ENCODE results near the gene KSR2. TPM values are rescaled to one million over a fixed set of nuclear protein-coding genes. Genes with fewer than 3 reads are reported as not detected.

The KSR2 gene
- total and polyA plus RNA-seq, 2 of the 13 experiments (the other 11 are each of a cell fraction or from before 2014, with no cell fraction given): 0.02 TPM; not detected in 1

DNA sequence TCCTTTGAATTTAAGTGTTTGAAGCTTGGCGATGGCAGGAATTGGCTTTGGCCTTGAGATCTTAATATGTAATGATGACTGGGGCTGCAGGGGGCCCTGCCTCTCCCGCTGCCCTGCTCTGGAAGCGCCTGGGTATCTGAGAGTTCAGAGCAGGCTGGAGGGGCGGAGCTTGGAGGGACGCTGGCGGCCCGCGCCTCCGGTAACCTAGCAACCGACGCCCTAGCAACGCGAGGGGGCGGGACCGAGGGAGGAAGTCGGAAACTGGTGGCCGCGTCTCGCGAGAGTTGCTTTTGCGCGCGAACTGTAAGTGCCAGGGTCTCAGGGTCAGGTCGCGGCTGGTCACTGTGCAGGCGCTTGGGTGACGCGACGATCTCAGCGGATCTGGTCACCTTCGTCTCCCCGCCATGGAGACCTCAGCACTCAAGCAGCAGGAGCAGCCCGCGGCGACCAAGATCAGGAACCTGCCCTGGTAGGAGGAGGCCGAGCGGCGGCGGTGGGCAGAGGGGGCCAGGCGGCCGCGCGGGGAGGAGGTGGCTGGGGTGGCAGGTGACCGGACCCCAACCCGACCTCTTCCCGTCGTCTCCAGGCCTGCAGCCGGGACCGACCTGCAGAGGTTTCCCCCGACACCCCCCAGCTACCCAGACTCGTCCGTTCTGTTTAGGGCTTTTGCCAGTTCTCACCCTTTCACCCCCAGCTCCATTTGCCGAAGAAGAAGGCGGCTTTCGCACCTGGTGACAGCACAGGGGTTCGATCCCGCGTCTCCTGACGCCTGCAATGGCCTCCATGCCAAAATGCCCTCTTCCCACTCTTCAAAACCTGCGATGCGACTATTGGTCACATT is 47.9 kb upstream of the KSR2 start, which contains the start of gene RFC5 (continued):
- no peak for TF ChIP-seq ARID3A (IDR thresholded peaks at IDR 0.05; ENCODE audit: low read depth, low read length)
- TF ChIP-seq, protein P1, sequence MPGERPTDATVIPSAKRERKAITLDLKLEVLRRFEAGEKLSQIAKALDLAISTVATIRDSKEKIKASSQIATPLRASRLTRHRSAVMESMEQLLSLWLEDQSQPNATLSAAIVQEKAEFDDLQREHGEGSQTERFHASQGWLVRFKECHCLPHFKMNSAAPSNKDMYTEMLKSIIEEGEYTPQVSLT (CRISPR knock-in tag; IDR thresholded peaks at IDR 0.05; ENCODE audit: borderline replicate concordance, low read depth): no peak; the same call in 1 of the 2 replicates
- TF ChIP-seq SALL2 (CRISPR knock-in tag; IDR thresholded peaks at IDR 0.05): peak; percentile 85; the same call in 1 of the 2 replicates
- TF ChIP-seq PREB (CRISPR knock-in tag; IDR thresholded peaks at IDR 0.05): no peak
- TF ChIP-seq ZSCAN9 (CRISPR knock-in tag; IDR thresholded peaks at IDR 0.05; ENCODE audit: borderline replicate concordance): peak; percentile 61; the same call in 1 of the 2 replicates
- no peak for TF ChIP-seq ZKSCAN5 (CRISPR knock-in tag; IDR thresholded peaks at IDR 0.05)
- TF ChIP-seq IRX3 (CRISPR knock-in tag; IDR thresholded peaks at IDR 0.05; ENCODE audit: borderline replicate concordance, low read depth): peak; percentile 50; the same call in 1 of the 2 replicates
- TF ChIP-seq MEIS2 (CRISPR knock-in tag; IDR thresholded peaks at IDR 0.05): no peak
- TF ChIP-seq HMGXB4 (CRISPR knock-in tag; IDR thresholded peaks at IDR 0.05; ENCODE audit: borderline replicate concordance in 1 of 2, low read depth in 1 of 2): no peak; a peak in 1 of 4 replicates
- 0 out of 2 replicates have a peak, but pooled peaks have one; percentile 19 for TF ChIP-seq NFATC3 (CRISPR knock-in tag; IDR thresholded peaks at IDR 0.05)
- no peak for TF ChIP-seq ZNF207 (IDR thresholded peaks at IDR 0.05; ENCODE audit: borderline replicate concordance)
- TF ChIP-seq, protein P2, sequence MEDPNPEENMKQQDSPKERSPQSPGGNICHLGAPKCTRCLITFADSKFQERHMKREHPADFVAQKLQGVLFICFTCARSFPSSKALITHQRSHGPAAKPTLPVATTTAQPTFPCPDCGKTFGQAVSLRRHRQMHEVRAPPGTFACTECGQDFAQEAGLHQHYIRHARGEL (CRISPR knock-in tag; IDR thresholded peaks at IDR 0.05): no peak
- no peak for TF ChIP-seq ZNF550 (CRISPR knock-in tag; IDR thresholded peaks at IDR 0.05; ENCODE audit: borderline replicate concordance)
- peak; percentile 28; the same call in 1 of the 2 replicates for TF ChIP-seq ZMAT3 (CRISPR knock-in tag; conservative IDR thresholded peaks at IDR 0.05)
- TF ChIP-seq ZSCAN30 (CRISPR knock-in tag; IDR thresholded peaks at IDR 0.05): no peak
- TF ChIP-seq SKI (IDR thresholded peaks at IDR 0.05; ENCODE audit: partially characterized antibody): peak; percentile 30
- TF ChIP-seq ARID2 (CRISPR knock-in tag; IDR thresholded peaks at IDR 0.05; ENCODE audit: borderline replicate concordance): no peak
- TF ChIP-seq, protein P3, sequence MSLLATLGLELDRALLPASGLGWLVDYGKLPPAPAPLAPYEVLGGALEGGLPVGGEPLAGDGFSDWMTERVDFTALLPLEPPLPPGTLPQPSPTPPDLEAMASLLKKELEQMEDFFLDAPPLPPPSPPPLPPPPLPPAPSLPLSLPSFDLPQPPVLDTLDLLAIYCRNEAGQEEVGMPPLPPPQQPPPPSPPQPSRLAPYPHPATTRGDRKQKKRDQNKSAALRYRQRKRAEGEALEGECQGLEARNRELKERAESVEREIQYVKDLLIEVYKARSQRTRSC (CRISPR knock-in tag; IDR thresholded peaks at IDR 0.05; ENCODE audit: low read depth): no peak
- 0 out of 2 replicates have a peak, but pooled peaks have one; percentile 30 for TF ChIP-seq ZNF124 (CRISPR knock-in tag; IDR thresholded peaks at IDR 0.05)
- no peak; the same call in 1 of the 2 replicates for TF ChIP-seq ZNF709 (CRISPR knock-in tag; IDR thresholded peaks at IDR 0.05)
- TF ChIP-seq BCL3 (CRISPR knock-in tag; IDR thresholded peaks at IDR 0.05): no peak

Data from HepG2 (cell line).